ENCODE data around the gene TOMM70. TPM values are rescaled to one million over a fixed set of nuclear protein-coding genes. Genes with fewer than 3 reads are reported as not detected.

Gene TOMM70
- total RNA-seq, 1 donor from 2014 or later, result 26.8 TPM

- no peak for DNase-seq (ENCODE audit: extremely low spot score in 2 of 2)
- no peaks in the 10 kb centered on the region for H3K36me3 ChIP-seq
- H3K9me3 ChIP-seq, result no peaks in the 10 kb centered on the region
- no peak overlapping the region for H3K4me3 ChIP-seq
- intact Hi-C loops (cut with DNase I), result no loop called here
- no peak for TF ChIP-seq POLR2AphosphoS5 (IDR thresholded peaks at IDR 0.05; ENCODE audit: insufficient read depth in 1 of 2, low read depth in 1 of 2)
- TF ChIP-seq POLR2A (IDR thresholded peaks at IDR 0.05), result no peak
- no peak for TF ChIP-seq CTCF (IDR thresholded peaks at IDR 0.05)
- no peak overlapping the region for H3K27ac ChIP-seq
- H3K27me3 ChIP-seq, result no peaks in the 10 kb centered on the region
- no peaks in the 10 kb centered on the region for H3K4me1 ChIP-seq
Measured at GRCh38 chr3:100420885-100421284, 20.0 kb upstream of the TOMM70 start.

GRCh38 chr3:100419406-100419805 lies 18.5 kb upstream of the TOMM70 start:
- TF ChIP-seq POLR2AphosphoS5 (IDR thresholded peaks at IDR 0.05; ENCODE audit: insufficient read depth in 1 of 2, low read depth in 1 of 2) (no peak), POLR2A (IDR thresholded peaks at IDR 0.05) (no peak), CTCF (IDR thresholded peaks at IDR 0.05) (no peak)
- DNase-seq (ENCODE audit: extremely low spot score in 2 of 2), result no peak
- no peak overlapping the region for H3K4me3 ChIP-seq
- no peaks in the 10 kb centered on the region for H3K27me3 ChIP-seq
- no peaks in the 10 kb centered on the region for H3K4me1 ChIP-seq
- intact Hi-C loops (cut with DNase I), result no loop called here
- no peaks in the 10 kb centered on the region for H3K9me3 ChIP-seq
- no peak overlapping the region for H3K27ac ChIP-seq
- H3K36me3 ChIP-seq, result no peaks in the 10 kb centered on the region

GRCh38 chr3:100416863-100417262 lies 16.0 kb upstream of the TOMM70 start:
- no peaks in the 10 kb centered on the region for H3K4me1 ChIP-seq
- no peak for DNase-seq (ENCODE audit: extremely low spot score in 2 of 2)
- no peak for TF ChIP-seq POLR2AphosphoS5 (IDR thresholded peaks at IDR 0.05; ENCODE audit: insufficient read depth in 1 of 2, low read depth in 1 of 2)
- TF ChIP-seq CTCF (IDR thresholded peaks at IDR 0.05), result no peak
- no peak for TF ChIP-seq POLR2A (IDR thresholded peaks at IDR 0.05)
- H3K4me3 ChIP-seq, result no peak overlapping the region
- H3K27me3 ChIP-seq, result no peaks in the 10 kb centered on the region
- intact Hi-C loops (cut with DNase I), result no loop called here
- H3K36me3 ChIP-seq, result no peaks in the 10 kb centered on the region
- H3K27ac ChIP-seq, result no peak overlapping the region
- no peaks in the 10 kb centered on the region for H3K9me3 ChIP-seq

- DNase-seq (ENCODE audit: extremely low spot score in 2 of 2), result no peak
- TF ChIP-seq POLR2A (IDR thresholded peaks at IDR 0.05) (no peak), CTCF (IDR thresholded peaks at IDR 0.05) (no peak), POLR2AphosphoS5 (IDR thresholded peaks at IDR 0.05; ENCODE audit: insufficient read depth in 1 of 2, low read depth in 1 of 2) (no peak)
- Histone ChIP-seq H3K27ac (no peak overlapping the region), H3K9me3 (no peaks in the 10 kb centered on the region), H3K36me3 (no peaks in the 10 kb centered on the region), H3K27me3 (no peaks in the 10 kb centered on the region), H3K4me3 (no peak overlapping the region), H3K4me1 (no peaks in the 10 kb centered on the region)
- intact Hi-C loops (cut with DNase I), result no loop called here
Measured at GRCh38 chr3:100416176-100416575, 15.3 kb upstream of the TOMM70 start.

GRCh38 chr3:100413613-100414012 lies 12.7 kb upstream of the TOMM70 start:
- no peaks in the 10 kb centered on the region for H3K27me3 ChIP-seq
- intact Hi-C loops (cut with DNase I), result no loop called here
- no peak overlapping the region for H3K27ac ChIP-seq
- DNase-seq (ENCODE audit: extremely low spot score in 2 of 2), result no peak
- no peaks in the 10 kb centered on the region for H3K4me1 ChIP-seq
- no peak overlapping the region for H3K4me3 ChIP-seq
- TF ChIP-seq POLR2A (IDR thresholded peaks at IDR 0.05), result no peak
- no peak for TF ChIP-seq CTCF (IDR thresholded peaks at IDR 0.05)
- no peak for TF ChIP-seq POLR2AphosphoS5 (IDR thresholded peaks at IDR 0.05; ENCODE audit: insufficient read depth in 1 of 2, low read depth in 1 of 2)
- H3K9me3 ChIP-seq, result no peaks in the 10 kb centered on the region
- no peaks in the 10 kb centered on the region for H3K36me3 ChIP-seq
